Body of pancreas (tissue), 4 donors: ENCODE results near the gene TAS1R3.

ENCODE experiments used
- POLR2A ChIP-seq, 3 donors: fragments of 450-650 bp; IDR thresholded peaks; one replicate each; pipeline ENCODE4 v1.6.1; 2016; ENCODE audit warnings: antibody characterized with exemption in 3 of 3, mild to moderate bottlenecking in 2 of 3
- TF ChIP-seq, protein P1 (sequence below), 7 experiments: fragments of 450-650 bp in 4 of 7; fragments of 200-600 bp in 3 of 7; sonication (generic) in 3 of 7; IDR thresholded peaks; one replicate each; pipeline ENCODE4 v1.5.1; 2016 to 2019; ENCODE audit warnings: antibody characterized with exemption in 7 of 7

DNA sequence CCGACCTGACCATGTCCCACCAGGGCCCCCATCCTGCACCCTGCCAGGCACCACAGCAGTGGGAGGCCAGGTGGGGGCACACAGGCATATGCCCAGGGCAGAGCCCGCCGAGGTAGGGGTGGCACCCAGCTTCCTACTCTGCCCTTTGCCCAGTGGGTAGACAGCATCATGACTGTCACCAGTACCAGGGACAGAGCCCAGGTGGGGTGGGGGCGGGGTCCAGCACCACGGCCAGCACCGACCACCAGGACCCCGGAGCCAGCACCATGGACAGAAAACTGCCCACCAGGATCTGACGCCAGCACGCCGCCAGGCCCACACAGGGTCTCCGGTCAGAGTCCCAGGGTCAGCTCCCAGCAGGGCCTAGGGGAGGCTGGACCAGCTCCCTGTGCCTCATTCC is 3.8 kb downstream of the TAS1R3 start:
- TF ChIP-seq, protein P1, sequence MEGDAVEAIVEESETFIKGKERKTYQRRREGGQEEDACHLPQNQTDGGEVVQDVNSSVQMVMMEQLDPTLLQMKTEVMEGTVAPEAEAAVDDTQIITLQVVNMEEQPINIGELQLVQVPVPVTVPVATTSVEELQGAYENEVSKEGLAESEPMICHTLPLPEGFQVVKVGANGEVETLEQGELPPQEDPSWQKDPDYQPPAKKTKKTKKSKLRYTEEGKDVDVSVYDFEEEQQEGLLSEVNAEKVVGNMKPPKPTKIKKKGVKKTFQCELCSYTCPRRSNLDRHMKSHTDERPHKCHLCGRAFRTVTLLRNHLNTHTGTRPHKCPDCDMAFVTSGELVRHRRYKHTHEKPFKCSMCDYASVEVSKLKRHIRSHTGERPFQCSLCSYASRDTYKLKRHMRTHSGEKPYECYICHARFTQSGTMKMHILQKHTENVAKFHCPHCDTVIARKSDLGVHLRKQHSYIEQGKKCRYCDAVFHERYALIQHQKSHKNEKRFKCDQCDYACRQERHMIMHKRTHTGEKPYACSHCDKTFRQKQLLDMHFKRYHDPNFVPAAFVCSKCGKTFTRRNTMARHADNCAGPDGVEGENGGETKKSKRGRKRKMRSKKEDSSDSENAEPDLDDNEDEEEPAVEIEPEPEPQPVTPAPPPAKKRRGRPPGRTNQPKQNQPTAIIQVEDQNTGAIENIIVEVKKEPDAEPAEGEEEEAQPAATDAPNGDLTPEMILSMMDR (IDR thresholded peaks at IDR 0.05), result no peak
- no peak for TF ChIP-seq POLR2A (IDR thresholded peaks at IDR 0.05)
